Activated CD4-positive, alpha-beta T cell treated with anti-CD3 and anti-CD28 coated beads, Interleukin-2, amount 10 ng/mL, durations not matched to agents 24 days and 14 days (primary cell): Measurements from ENCODE around the gene LRP1B. TPM values are rescaled to one million over a fixed set of nuclear protein-coding genes. Genes with fewer than 3 reads are reported as not detected.
"Not testable (repeated sequence)": the region's sequence is repeated elsewhere in the genome, so short reads cannot be mapped to it uniquely, and the experiment has no call there.

Experiments
- DNase-seq: peaks from one replicate; pipeline ENCODE4 v3.0.0; 2022
- H3K27ac Mint-ChIP-seq: one replicate; pipeline ENCODE4 v1.8.0; 2022; ENCODE audit warnings: mild to moderate bottlenecking, mixed read lengths
- H3K27me3 Mint-ChIP-seq: one replicate; pipeline ENCODE4 v1.8.0; 2022; ENCODE audit warnings: mixed read lengths
- H3K36me3 Mint-ChIP-seq: one replicate; pipeline ENCODE4 v1.8.0; 2022; ENCODE audit warnings: low read depth, mild to moderate bottlenecking, mixed read lengths
- H3K4me1 Mint-ChIP-seq: one replicate; pipeline ENCODE4 v1.8.0; 2021; ENCODE audit warnings: mixed read lengths
- H3K4me3 Mint-ChIP-seq: one replicate; pipeline ENCODE4 v1.8.0; 2022; ENCODE audit warnings: mild to moderate bottlenecking, moderate library complexity, mixed read lengths
- H3K9me3 Mint-ChIP-seq: one replicate; pipeline ENCODE4 v1.8.0; 2021; ENCODE audit warnings: mixed read lengths
- intact Hi-C: fragments of 100-400 bp; cut with micrococcal nuclease; formaldehyde crosslinking; loops from one replicate; pipeline ENCODE4 v1.15.1; 2023
- total RNA-seq: library from RNA; stranded (reverse); gene quantifications from 2 replicates; pipeline ENCODE4 v1.2.3, GENCODE V29; 2022

Gene LRP1B
- total RNA-seq, 1 donor from 2014 or later, result not detected

GRCh38 chr2:142087585-142087984 lies 43.2 kb downstream of the LRP1B start:
- H3K4me1 Mint-ChIP-seq, H3K27me3 Mint-ChIP-seq, H3K36me3 Mint-ChIP-seq, DNase-seq, H3K9me3 Mint-ChIP-seq, intact Hi-C loops, H3K4me3 Mint-ChIP-seq, H3K27ac Mint-ChIP-seq: not testable (repeated sequence)

DNA sequence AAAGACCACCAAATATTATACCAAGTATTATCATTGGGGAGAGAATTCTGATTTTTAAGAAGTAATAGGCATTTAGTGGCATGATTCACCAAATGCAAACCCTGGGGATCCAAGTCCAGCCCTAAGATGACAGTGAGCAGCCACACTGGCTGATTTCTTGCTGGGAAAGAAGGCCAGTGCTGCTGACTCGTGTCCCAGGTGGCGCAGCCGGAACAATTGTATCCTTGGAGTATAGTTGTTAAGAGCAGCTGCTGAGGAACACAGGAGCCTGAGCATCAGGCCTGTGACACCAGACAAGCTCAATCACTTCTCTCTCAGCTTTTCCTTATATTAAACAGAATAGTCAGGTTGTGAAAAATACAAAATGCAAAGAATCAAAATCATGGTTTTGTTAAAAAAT lies 48.4 kb downstream of the LRP1B start:
- no peaks in the 10 kb centered on the region for H3K36me3 Mint-ChIP-seq
- H3K27me3 Mint-ChIP-seq, result no peaks in the 10 kb centered on the region
- no peak for DNase-seq
- H3K4me1 Mint-ChIP-seq, result no peaks in the 10 kb centered on the region
- intact Hi-C loops, result no loop called here
- H3K9me3 Mint-ChIP-seq, result no peaks in the 10 kb centered on the region
- no peak overlapping the region for H3K27ac Mint-ChIP-seq
- no peak overlapping the region for H3K4me3 Mint-ChIP-seq

DNA sequence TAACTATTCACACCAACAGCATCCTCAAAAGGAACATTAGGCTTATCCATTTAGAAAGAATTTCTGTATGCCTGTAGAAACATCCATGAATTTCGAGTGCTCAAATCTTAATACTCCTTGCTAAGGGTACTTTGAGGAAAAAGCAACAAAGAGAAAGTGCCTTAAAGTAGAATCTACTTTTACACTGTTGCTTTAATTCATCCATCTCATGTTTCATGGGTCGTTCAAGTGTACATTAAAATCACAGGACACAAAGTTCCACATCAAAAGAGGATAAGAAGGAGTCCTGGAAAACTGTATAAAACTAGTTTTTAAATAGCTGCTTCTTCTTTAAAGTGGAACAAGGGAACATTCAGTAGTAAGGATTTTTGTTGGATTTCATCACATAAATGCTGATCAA lies 54.5 kb downstream of the LRP1B start:
- H3K4me1 Mint-ChIP-seq, result no peaks in the 10 kb centered on the region
- H3K27ac Mint-ChIP-seq, result no peak overlapping the region
- no peaks in the 10 kb centered on the region for H3K9me3 Mint-ChIP-seq
- intact Hi-C loops, result no loop called here
- no peaks in the 10 kb centered on the region for H3K36me3 Mint-ChIP-seq
- no peaks in the 10 kb centered on the region for H3K27me3 Mint-ChIP-seq
- no peak for DNase-seq
- H3K4me3 Mint-ChIP-seq, result no peak overlapping the region

GRCh38 chr2:142075826-142076225 lies 55.0 kb downstream of the LRP1B start:
- H3K27ac Mint-ChIP-seq, result no peak overlapping the region
- no peak for DNase-seq
- H3K36me3 Mint-ChIP-seq, result no peaks in the 10 kb centered on the region
- H3K27me3 Mint-ChIP-seq, result no peaks in the 10 kb centered on the region
- H3K4me3 Mint-ChIP-seq, result no peak overlapping the region
- no peaks in the 10 kb centered on the region for H3K9me3 Mint-ChIP-seq
- H3K4me1 Mint-ChIP-seq, result no peaks in the 10 kb centered on the region
- intact Hi-C loops, result no loop called here

- DNase-seq, result no peak
- H3K4me3 Mint-ChIP-seq, result no peak overlapping the region
- intact Hi-C loops, result no loop called here
- no peak overlapping the region for H3K27ac Mint-ChIP-seq
- no peaks in the 10 kb centered on the region for H3K27me3 Mint-ChIP-seq
- no peaks in the 10 kb centered on the region for H3K36me3 Mint-ChIP-seq
- H3K9me3 Mint-ChIP-seq, result no peaks in the 10 kb centered on the region
- no peaks in the 10 kb centered on the region for H3K4me1 Mint-ChIP-seq
Measured at GRCh38 chr2:142069251-142069888, 61.4 kb downstream of the LRP1B start.

- intact Hi-C loops, result no loop called here
- Mint-ChIP-seq H3K27ac (no peak overlapping the region), H3K36me3 (no peaks in the 10 kb centered on the region), H3K27me3 (no peaks in the 10 kb centered on the region), H3K9me3 (no peaks in the 10 kb centered on the region), H3K4me3 (no peak overlapping the region), H3K4me1 (no peaks in the 10 kb centered on the region)
- DNase-seq, result no peak
Measured at GRCh38 chr2:142065700-142066099, 65.1 kb downstream of the LRP1B start.

DNA sequence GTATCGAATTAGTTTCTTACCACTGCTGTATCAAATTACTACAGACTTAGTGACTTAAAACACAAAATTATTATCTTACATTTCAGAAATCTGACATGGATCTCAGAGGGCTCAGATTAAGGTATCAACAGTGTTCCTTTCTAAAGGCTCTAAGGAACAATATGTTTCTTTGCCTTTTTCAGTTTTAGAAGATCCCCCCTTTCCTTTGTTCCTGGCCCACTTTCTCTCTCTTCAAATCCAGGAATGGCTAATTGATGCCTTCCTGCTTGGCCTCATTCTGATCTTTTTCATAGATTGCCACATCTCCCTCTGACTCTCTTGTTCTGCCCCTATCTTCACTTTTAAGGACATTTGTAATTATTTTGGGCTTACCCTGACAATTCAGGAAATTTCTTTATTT lies 65.7 kb downstream of the LRP1B start:
- intact Hi-C loops, result no loop called here
- Mint-ChIP-seq H3K27me3 (no peaks in the 10 kb centered on the region), H3K4me3 (no peak overlapping the region), H3K9me3 (no peaks in the 10 kb centered on the region), H3K27ac (no peak overlapping the region), H3K36me3 (no peaks in the 10 kb centered on the region), H3K4me1 (no peaks in the 10 kb centered on the region)
- DNase-seq, result no peak

- Mint-ChIP-seq H3K27me3 (no peaks in the 10 kb centered on the region), H3K4me3 (no peak overlapping the region), H3K4me1 (no peaks in the 10 kb centered on the region), H3K27ac (no peak overlapping the region), H3K36me3 (no peaks in the 10 kb centered on the region), H3K9me3 (no peaks in the 10 kb centered on the region)
- no peak for DNase-seq
- intact Hi-C loops, result no loop called here
Measured at GRCh38 chr2:142061733-142062132, 69.1 kb downstream of the LRP1B start.

DNA sequence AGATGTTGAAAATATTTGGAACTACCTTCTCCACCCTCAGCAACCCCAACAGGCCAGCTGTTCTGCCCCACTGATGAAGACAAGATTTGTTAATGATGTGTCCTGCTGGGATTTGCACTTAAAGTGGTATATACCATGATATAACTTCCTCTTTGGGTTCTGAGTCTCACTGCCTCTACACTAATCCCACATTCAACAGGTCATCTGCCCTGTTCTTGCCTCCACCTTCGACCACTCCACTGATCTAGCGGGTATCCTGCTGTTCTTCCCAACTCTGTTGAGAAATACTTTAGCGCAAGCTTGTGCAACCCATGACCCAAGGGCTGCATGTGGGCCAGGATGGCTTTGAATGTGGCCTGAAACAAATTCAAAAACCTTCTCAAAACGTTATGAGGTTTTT lies 72.7 kb downstream of the LRP1B start:
- H3K27me3 Mint-ChIP-seq, result no peaks in the 10 kb centered on the region
- H3K4me3 Mint-ChIP-seq, result no peak overlapping the region
- no peak for DNase-seq
- no peak overlapping the region for H3K27ac Mint-ChIP-seq
- H3K4me1 Mint-ChIP-seq, result no peaks in the 10 kb centered on the region
- intact Hi-C loops, result no loop called here
- no peaks in the 10 kb centered on the region for H3K9me3 Mint-ChIP-seq
- H3K36me3 Mint-ChIP-seq, result no peaks in the 10 kb centered on the region

DNA sequence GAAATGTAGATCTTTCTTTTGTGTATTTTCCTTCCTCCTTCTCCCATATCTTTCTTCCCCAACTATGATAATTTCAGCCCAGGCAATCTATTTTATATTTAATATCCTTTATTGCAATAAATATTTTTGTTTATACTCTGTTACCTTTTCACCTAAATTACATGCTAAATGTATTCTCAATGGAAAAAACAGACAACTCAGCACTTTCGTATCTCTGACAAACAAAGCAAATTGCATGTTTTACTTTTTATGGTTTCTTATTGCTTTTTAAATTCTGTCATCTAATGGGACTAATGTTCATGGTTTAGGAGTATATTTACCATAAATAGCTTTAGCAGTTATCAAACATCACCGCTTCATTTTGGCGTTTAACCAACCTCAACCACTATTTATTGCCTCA lies 74.0 kb downstream of the LRP1B start:
- no peak overlapping the region for H3K4me3 Mint-ChIP-seq
- no peak overlapping the region for H3K27ac Mint-ChIP-seq
- no peak for DNase-seq
- H3K9me3 Mint-ChIP-seq, result no peaks in the 10 kb centered on the region
- H3K27me3 Mint-ChIP-seq, result no peaks in the 10 kb centered on the region
- no peaks in the 10 kb centered on the region for H3K36me3 Mint-ChIP-seq
- intact Hi-C loops, result no loop called here
- H3K4me1 Mint-ChIP-seq, result no peaks in the 10 kb centered on the region

DNA sequence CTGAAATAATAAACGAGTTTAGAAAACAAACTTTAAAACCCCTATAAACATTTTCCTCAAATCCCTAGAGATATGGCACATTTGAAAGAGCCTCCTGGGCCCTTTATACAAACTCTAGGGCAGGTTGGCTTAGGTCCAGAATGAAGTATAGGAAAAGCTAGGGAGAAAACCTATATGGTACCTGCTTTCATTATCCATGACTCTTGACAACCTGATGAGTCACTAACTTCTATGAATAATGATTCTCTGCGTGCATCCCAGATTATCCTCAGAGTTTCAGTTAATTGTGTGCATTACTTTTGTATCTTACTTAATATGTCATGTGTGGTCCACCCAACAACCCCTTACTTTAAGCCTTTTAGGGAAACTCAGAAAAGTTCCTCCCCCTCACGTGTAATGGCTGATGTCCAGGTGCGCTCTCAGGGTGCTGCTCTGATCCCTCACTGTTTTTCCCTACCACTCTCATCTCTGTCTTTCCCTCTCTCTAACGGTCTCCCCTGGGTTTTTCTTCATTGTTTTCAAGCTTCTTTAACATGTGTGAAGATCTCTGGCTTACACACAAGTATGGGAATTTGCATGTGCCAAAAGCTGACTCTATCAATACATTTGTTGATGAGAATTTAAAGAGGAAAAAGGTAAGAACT lies 78.5 kb downstream of the LRP1B start:
- DNase-seq, result no peak
- Mint-ChIP-seq H3K9me3 (no peaks in the 10 kb centered on the region), H3K27me3 (no peaks in the 10 kb centered on the region), H3K36me3 (no peaks in the 10 kb centered on the region), H3K27ac (no peak overlapping the region), H3K4me1 (no peaks in the 10 kb centered on the region), H3K4me3 (no peak overlapping the region)
- intact Hi-C loops, result no loop called here

- DNase-seq, result no peak
- Mint-ChIP-seq H3K4me1 (no peaks in the 10 kb centered on the region), H3K9me3 (no peaks in the 10 kb centered on the region), H3K27ac (no peak overlapping the region), H3K36me3 (no peaks in the 10 kb centered on the region), H3K4me3 (no peak overlapping the region), H3K27me3 (no peaks in the 10 kb centered on the region)
- intact Hi-C loops, result no loop called here
Measured at GRCh38 chr2:142048581-142048980, 82.2 kb downstream of the LRP1B start.

DNA sequence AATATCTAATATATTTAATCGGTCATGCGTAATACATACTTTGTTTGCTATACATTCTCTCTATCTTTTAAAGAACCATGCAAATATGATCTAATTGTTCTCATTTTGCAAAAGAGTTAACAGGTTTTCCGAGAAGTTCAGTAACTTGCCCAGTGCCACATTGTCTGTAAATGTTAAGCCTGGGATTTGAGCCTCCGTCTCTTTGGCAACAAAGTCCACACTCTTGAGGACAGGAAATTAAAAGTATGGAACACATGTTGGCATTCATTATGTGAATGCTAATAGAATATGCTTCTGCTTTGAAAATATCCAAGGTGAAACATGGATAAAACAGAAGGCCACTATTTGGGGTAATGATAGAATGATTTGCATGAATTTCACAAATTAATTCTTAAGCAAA lies 85.2 kb downstream of the LRP1B start:
- DNase-seq, result no peak
- H3K36me3 Mint-ChIP-seq, result no peaks in the 10 kb centered on the region
- intact Hi-C loops, result no loop called here
- no peak overlapping the region for H3K27ac Mint-ChIP-seq
- no peaks in the 10 kb centered on the region for H3K27me3 Mint-ChIP-seq
- no peaks in the 10 kb centered on the region for H3K9me3 Mint-ChIP-seq
- no peak overlapping the region for H3K4me3 Mint-ChIP-seq
- H3K4me1 Mint-ChIP-seq, result no peaks in the 10 kb centered on the region

DNA sequence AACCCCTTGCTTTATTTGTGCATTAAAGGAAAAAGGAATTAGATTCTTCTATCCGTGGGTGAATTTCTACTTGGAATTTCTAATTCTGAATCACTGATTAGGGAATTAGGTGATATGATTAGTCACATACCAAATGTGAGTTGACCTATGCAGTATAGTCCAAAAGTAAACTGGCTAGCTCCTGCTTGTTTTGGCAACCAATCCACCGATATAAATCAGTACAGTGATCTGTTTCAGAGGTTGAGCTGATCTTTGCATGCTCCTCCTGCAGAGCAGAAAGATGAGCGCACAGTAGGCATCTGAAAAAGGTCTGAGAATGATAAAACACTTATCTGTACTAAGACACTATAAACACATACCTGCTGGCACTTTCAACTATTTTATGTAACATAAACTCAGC lies 86.6 kb downstream of the LRP1B start:
- Mint-ChIP-seq H3K4me1 (no peaks in the 10 kb centered on the region), H3K9me3 (no peaks in the 10 kb centered on the region), H3K27me3 (no peaks in the 10 kb centered on the region), H3K27ac (no peak overlapping the region), H3K36me3 (no peaks in the 10 kb centered on the region), H3K4me3 (no peak overlapping the region)
- intact Hi-C loops, result no loop called here
- DNase-seq, result no peak
